Muscle of leg (tissue), 11 donors: ENCODE measurements around the gene KIAA0753. TPM values are rescaled to one million over a fixed set of nuclear protein-coding genes. Genes with fewer than 3 reads are reported as not detected.
A peak's percentile ranks its signal among the peaks of the same experiment; 100 is the strongest.

Experiments used
- DNase-seq: peaks from one replicate; pipeline ENCODE4 v3.0.0; 2013
- H3K27ac ChIP-seq: one replicate; pipeline ENCODE4 v1.5.1; 2013; ENCODE audit warnings: mild to moderate bottlenecking, low read length, control low read depth
- H3K27me3 ChIP-seq: one replicate; pipeline ENCODE4 v1.6.1; 2013; ENCODE audit warnings: low read length; ENCODE audit not compliant: control insufficient read depth, insufficient read depth
- H3K36me3 ChIP-seq: one replicate; pipeline ENCODE4 v1.6.1; 2013; ENCODE audit warnings: low read length; ENCODE audit not compliant: control insufficient read depth, insufficient read depth
- H3K4me1 ChIP-seq: one replicate; pipeline ENCODE4 v1.6.1; 2013; ENCODE audit warnings: low read length; ENCODE audit not compliant: control insufficient read depth, insufficient read depth
- H3K4me3 ChIP-seq: one replicate; pipeline ENCODE4 v1.5.1; 2013; ENCODE audit warnings: low read length, control low read depth
- H3K9me3 ChIP-seq: replicated peaks from 2 replicates; pipeline ENCODE4 v1.6.1; 2013; ENCODE audit warnings: low read depth, low read length; ENCODE audit not compliant: control insufficient read depth
- WGBS: methylation state at CpG from one replicate; pipeline ENCODE4 v1.1.5; 2013; ENCODE audit warnings: missing lambda C conversion rate; ENCODE audit not compliant: insufficient coverage; 5-methylcytosine and 5-hydroxymethylcytosine counted together
- polyA plus RNA-seq, 8 donors: library from polyadenylated mRNA; unstranded; fragments of 120-200 nt; gene quantifications; one replicate each; pipeline versions ENCODE4 v1.2.1 to v1.2.3, GENCODE V29; 2013; ENCODE audit warnings: inconsistent platforms in 1 of 8, low replicate concordance in 1 of 8; ENCODE audit not compliant: insufficient read length in 8 of 8, insufficient read depth in 1 of 8
- total RNA-seq: library from RNA; stranded (reverse); fragments of 120-200 nt; gene quantifications from one replicate; pipeline ENCODE4 v1.2.4, GENCODE V29; 2013

The KIAA0753 gene
- total and polyA plus RNA-seq, 9 donors, result 9.7 to 18.1 (median 12.3) TPM

GRCh38 chr17:6558932-6559752, 81.4 kb downstream of the KIAA0753 start:
- peaks cover 30% of the 10 kb centered on the region for H3K27me3 ChIP-seq
- no peak overlapping the region for H3K4me3 ChIP-seq
- 60% methylated on average over 9 of the region's 11 CpGs for WGBS
- no peaks in the 10 kb centered on the region for H3K36me3 ChIP-seq
- no peak overlapping the region for H3K27ac ChIP-seq
- H3K9me3 ChIP-seq, result no peaks in the 10 kb centered on the region
- H3K4me1 ChIP-seq, result peaks cover 36% of the 10 kb centered on the region
- no peak for DNase-seq

GRCh38 chr17:6558276-6558675, 82.2 kb downstream of the KIAA0753 start:
- Histone ChIP-seq H3K4me3 (no peak overlapping the region), H3K27me3 (peaks cover 38% of the 10 kb centered on the region), H3K27ac (no peak overlapping the region), H3K9me3 (no peaks in the 10 kb centered on the region), H3K36me3 (no peaks in the 10 kb centered on the region), H3K4me1 (peaks cover 38% of the 10 kb centered on the region)
- WGBS, result 84% methylated on average over 4 of the region's 6 CpGs
- no peak for DNase-seq

- WGBS, result 44% methylated on average over 3 of the region's 9 CpGs
Observed at GRCh38 chr17:6557040-6557438, 83.5 kb downstream of the KIAA0753 start.

GRCh38 chr17:6556121-6557039, 84.1 kb downstream of the KIAA0753 start, which contains the start of gene PITPNM3:
Gene PITPNM3, minus strand, starts transcription at chr17:6556555. Its CDS starts 149 bp downstream, at chr17:6556406.
- DNase-seq, result no peak
- H3K27me3 ChIP-seq, result peaks cover 45% of the 10 kb centered on the region
- no peaks in the 10 kb centered on the region for H3K9me3 ChIP-seq
- H3K36me3 ChIP-seq, result no peaks in the 10 kb centered on the region
- H3K27ac ChIP-seq, result no peak within 1 kb of the TSS
- H3K4me1 ChIP-seq, result peaks cover 52% of the 10 kb centered on the region
- peak within 1 kb of the TSS; percentile 39 for H3K4me3 ChIP-seq
- WGBS, result 1% methylated on average over 98 of the region's 122 CpGs

More at GRCh38 chr17:6557040-6557438, 83.5 kb downstream of the KIAA0753 start:
- peaks cover 41% of the 10 kb centered on the region for H3K27me3 ChIP-seq
- no peak overlapping the region for H3K4me3 ChIP-seq
- H3K36me3 ChIP-seq, result no peaks in the 10 kb centered on the region
- no peak for DNase-seq
- no peak overlapping the region for H3K27ac ChIP-seq
- no peaks in the 10 kb centered on the region for H3K9me3 ChIP-seq
- H3K4me1 ChIP-seq, result peaks cover 48% of the 10 kb centered on the region

GRCh38 chr17:6555331-6556120, 85.0 kb downstream of the KIAA0753 start:
- no peak for DNase-seq
- H3K4me1 ChIP-seq, result peaks cover 52% of the 10 kb centered on the region
- no peaks in the 10 kb centered on the region for H3K9me3 ChIP-seq
- H3K4me3 ChIP-seq, result peak overlapping the region; percentile 39
- peaks cover 45% of the 10 kb centered on the region for H3K27me3 ChIP-seq
- H3K36me3 ChIP-seq, result no peaks in the 10 kb centered on the region
- H3K27ac ChIP-seq, result no peak overlapping the region
- WGBS, result 3% methylated on average over 37 of the region's 56 CpGs

- Histone ChIP-seq H3K4me3 (peak overlapping the region; percentile 39), H3K36me3 (no peaks in the 10 kb centered on the region), H3K27me3 (peaks cover 45% of the 10 kb centered on the region), H3K27ac (no peak overlapping the region), H3K9me3 (no peaks in the 10 kb centered on the region), H3K4me1 (peaks cover 52% of the 10 kb centered on the region)
- DNase-seq, result no peak
- WGBS, result 0% methylated on average over 3 of the region's 12 CpGs
Observed at GRCh38 chr17:6554871-6555330, 85.6 kb downstream of the KIAA0753 start.

GRCh38 chr17:6554342-6554741, 86.2 kb downstream of the KIAA0753 start:
- H3K4me3 ChIP-seq, result no peak overlapping the region
- DNase-seq, result peak; percentile 41
- no peak overlapping the region for H3K27ac ChIP-seq
- no peaks in the 10 kb centered on the region for H3K9me3 ChIP-seq
- peaks cover 45% of the 10 kb centered on the region for H3K27me3 ChIP-seq
- peaks cover 48% of the 10 kb centered on the region for H3K4me1 ChIP-seq
- H3K36me3 ChIP-seq, result no peaks in the 10 kb centered on the region
- WGBS, result 20% methylated on average over 3 of the region's 4 CpGs

- DNase-seq, result no peak
- Histone ChIP-seq H3K4me1 (peaks cover 62% of the 10 kb centered on the region), H3K9me3 (no peaks in the 10 kb centered on the region), H3K27ac (no peak overlapping the region), H3K36me3 (no peaks in the 10 kb centered on the region), H3K4me3 (no peak overlapping the region), H3K27me3 (peaks cover 39% of the 10 kb centered on the region)
- WGBS, result 42% methylated on average over 11 of the region's 11 CpGs
Observed at GRCh38 chr17:6551869-6552531, 88.5 kb downstream of the KIAA0753 start.

GRCh38 chr17:6551356-6551755, 89.2 kb downstream of the KIAA0753 start:
- no peak for DNase-seq
- H3K27me3 ChIP-seq, result peaks cover 35% of the 10 kb centered on the region
- no peaks in the 10 kb centered on the region for H3K9me3 ChIP-seq
- H3K4me1 ChIP-seq, result peaks cover 59% of the 10 kb centered on the region
- 81% methylated on average over 2 of the region's 5 CpGs for WGBS
- no peak overlapping the region for H3K4me3 ChIP-seq
- H3K36me3 ChIP-seq, result no peaks in the 10 kb centered on the region
- no peak overlapping the region for H3K27ac ChIP-seq
